NCI-H2171 treated with DMSO at 0.1 percent for 48 hours (cell line): Measurements from ENCODE around the gene CAMTA1.

Experiments
- DNase-seq: peaks from one replicate; lab custom pipeline; 2025; lab: John Stamatoyannopoulos, UW

The CAMTA1 gene

DNA sequence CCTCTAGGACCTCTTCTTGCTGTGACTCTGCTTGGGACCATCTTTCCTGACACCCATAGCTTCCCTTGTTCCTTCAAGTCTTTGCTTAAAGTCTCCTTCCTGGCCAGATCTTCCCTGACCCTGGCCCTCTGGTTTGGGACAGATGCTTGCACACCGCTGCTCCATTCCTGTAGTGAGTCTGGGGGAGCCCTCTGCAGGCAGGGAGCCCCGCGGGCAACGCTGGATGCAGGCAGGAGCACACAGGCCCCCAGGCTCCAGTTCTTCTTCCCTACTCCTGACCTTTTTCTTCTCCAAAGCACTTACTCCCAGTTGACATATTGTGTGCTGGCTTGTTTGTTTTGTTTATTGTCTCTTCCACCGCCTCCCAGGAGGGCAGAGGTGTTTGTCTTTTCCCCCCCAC is 413.4 kb downstream of the CAMTA1 start:
- DNase-seq = no peak

DNA sequence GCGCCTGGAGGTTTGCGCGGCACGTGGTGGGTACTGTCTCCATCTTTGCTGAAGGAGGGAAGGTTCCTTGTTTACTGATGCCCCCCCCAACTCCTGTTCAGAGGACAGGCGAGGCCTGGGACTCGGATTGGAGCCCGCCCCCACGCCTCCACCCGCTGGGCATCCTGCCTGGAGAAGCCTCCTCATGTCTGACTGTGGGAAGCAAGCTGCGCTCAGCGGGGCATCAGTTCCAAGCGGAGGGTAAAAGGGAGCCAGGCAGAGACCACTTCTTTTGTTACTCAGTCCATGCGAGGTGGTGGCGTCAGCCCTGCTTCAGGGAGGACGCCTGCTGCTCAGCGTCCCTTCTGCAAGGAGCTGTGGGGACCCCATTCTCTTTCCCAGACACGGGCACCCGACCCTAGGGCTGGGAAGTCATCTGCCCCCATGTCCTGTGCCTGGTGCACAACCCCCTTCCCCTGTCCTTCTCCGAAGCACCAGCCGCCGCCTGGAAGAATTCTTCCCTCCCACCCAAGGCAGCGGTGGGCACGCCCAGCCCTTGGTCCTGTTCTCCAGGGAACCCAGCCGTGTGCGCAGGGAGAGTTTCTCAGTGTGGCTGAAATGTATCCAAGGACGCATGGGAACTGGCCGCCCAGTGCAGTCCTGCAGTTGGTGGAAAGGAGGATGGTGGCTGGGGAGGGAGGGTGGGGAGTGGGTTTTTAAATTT is 414.0 kb downstream of the CAMTA1 start:
- no peak for DNase-seq

DNA sequence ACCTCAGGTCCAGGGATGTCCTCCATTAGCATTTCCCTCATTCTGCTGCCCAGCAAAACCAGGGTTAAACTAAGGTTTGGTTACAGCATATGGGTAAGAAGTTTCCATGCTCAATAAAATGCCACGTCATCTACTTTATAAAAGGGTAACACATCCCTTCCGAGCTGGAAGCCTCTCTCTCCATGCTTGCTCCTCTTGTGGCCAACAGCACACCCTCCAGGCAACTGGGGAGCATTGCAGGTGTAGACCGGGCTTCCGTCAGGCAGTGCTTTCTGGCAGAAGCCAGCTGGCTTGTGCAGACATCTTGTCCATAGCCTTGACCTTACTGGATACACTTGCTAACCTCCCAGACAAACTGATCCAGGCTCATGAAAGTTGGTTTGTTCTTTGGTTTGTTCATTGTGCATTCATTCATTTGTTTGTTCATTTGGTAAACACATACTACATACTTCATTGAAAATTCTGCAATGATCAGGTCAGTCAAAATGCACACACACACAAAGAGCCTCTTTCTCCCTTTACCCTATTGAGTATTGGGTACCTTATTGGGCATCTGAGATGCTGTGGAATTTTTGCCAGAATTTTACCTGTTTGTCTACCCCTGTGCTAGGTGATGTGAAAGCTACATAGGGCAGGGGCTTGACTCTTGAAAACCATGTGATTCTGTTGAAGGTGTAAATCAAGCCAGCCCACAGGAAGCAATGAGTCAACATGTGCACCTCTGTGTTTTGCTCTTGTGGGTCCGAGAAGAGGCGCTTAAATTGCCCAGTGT is 422.8 kb downstream of the CAMTA1 start:
- peak; percentile 74 for DNase-seq

DNA sequence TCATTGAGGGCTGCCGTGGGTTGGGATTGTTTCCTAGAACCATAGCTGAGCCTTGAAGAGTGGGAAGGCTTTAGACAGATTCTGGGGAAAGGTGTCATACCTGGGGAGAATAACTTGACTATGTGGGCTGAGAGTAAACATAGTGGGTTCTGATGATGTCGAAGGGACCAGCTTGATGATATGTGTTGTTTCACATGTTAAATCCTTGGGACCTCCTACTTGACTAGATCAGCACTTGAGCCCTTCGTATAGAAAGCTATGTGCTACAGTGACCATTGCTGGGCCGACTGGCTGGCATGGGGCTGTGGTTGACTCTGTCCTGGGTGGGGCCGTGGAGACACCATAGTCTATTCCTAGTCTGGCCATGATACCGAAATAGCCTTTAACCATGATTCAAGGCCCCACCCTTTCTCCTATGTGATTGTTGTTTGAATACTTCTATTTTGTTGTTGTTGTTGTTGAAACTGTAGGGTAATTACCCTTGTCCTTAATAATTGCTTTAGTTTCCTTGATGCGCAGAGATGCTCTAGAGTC is 423.5 kb downstream of the CAMTA1 start:
- DNase-seq = no peak

DNA sequence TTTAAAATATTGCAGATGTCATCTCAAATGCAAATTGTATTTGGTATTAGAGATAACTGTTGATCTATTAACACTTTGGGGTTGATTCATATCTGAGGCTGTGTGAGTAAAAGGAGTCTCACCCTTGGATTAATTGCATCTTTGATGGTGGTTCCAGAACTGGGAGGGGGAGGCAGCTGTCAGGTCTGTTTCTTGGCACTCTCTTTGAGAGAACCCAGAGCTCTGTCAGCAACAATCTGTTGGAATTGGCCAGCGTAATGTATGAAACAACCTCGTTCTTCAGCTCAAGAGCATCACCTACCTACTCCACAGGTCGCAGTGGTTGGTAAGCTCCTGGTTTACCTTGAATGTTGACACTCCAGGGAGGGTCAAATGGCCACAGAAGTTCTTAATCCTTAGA is 424.1 kb downstream of the CAMTA1 start:
- DNase-seq = peak; percentile 81

DNA sequence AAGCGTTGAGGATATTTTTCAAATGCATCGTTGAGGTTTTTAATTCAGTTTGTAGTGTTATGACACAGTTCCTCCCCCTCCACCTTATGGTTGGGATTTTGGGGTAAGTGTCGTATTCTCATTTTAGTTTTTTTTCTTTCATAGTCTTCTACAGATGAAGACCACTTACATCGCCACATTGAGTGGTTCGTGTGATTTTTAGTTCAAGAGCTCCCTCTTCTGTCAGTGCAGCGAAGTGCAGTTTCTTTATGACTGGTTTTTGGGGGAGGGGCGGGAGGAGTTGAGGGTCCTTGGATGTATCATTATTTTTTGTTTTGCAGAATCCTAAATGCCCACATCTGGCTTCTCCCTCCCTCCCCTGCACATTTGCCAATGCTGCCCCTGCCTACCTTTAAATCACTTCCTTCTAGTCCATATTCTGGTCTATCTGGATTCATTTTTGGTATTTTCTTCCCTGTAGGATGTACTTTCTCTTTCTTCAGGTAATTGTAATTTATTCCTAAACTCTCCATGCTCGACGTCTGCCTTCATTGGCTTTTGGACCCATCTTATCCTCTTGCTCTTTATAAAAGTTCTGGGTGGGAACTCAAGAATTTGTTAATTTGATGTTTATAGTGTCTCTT is 433.1 kb downstream of the CAMTA1 start:
- DNase-seq = peak; percentile 84

DNA sequence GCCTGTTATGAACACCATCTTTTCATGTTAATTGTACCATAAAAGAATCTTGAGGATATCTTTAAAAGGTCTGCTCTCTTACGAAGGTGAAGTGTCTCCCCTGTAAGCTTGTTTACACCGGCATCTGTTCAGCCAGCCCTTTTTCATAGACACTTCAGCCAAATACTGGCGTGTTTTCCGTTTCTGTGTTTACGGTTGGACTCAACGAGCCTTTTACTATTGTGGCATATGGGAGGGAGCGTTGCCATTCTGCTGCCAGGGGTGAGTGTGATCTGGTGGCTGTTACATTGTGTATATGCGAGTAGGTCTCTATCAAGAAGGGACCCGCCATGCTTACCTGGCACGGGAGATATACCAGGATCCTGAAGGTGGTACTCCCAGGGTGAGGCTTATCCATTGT is 433.8 kb downstream of the CAMTA1 start:
- DNase-seq = peak; percentile 97

DNA sequence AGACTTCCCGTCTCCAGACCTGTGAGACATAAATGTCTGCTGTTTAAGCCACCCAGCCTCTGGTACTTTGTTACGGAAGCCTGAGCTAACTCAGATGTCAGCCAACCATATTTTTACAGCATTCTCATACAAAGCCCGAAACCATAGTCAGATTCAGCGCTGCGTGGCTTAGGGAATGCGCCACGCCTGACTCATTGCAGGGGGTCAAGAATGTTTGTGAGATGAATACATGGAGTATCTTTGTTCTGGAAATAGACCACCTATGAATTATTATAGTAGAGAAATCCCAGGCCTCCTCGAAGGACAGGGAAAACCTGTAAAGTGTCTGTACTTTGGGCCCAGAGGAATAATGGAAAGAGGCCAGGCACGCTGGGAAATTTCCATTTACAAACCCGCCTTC is 434.8 kb downstream of the CAMTA1 start:
- DNase-seq = no peak

DNA sequence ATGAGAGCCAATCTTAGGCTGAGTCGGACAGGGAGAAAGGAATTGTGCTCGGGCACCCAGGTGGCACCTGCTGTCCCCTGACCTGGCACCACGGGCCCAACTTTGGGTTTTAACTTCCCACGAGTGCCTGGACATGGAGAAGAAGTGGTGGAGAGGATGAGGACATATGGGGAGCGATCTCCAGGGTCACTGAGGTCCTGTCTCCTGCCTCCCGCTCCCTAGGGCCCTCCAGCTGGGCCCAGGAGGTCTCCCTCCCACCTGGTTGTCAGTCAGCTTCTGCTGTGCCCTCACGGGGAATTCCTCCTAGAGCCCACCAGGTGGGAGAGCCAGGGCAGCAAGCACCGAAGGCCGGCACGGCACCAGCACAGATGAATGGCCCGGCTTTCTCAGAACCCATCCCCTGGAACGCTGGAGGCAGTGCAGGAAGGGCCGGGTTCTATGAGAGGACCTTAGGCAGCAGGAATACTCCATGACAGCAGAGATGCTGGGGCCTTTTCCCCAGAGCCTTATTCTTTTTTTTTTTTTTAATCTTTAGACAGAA is 435.5 kb downstream of the CAMTA1 start:
- no peak for DNase-seq

DNA sequence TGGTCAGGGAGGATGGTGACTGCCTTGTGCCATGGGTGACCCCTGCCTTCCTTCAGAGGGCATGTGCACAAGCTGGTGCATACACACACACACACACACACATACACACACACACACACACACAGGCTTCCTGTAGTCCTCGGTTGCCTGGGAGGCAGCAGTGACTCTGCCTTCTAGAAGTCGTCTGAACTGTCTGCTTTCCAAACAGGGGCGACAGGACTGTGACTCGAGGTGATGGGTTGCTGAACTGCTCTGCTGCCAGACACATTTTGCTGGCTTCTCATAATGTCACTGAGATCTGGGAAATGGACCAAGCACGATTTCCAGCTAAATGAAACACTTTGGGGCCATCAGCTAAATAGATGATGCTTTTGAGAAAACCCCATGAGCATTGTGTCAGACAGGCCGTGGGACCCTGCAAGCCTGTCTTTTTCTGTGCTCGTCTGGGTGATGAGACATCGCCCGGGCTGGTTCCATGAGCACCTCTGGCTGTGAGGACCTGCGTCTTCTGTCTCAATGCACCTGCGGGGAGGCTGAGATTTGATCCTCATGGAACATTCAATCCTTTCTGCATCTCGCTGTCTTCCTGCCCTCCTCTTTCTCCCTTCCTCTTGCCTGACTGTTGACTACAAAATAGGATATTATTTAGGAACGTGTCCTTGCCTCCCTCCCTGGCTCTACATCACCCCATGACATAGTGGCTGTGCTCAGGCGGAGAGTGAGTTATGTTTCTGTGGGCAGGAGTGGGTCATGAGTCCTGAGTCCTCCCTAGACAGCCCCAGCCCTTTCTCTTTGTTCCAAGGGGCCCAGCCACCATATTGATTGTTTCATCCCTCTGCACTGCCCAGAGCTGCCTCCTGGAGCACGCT is 436.8 kb downstream of the CAMTA1 start:
- no peak for DNase-seq

DNA sequence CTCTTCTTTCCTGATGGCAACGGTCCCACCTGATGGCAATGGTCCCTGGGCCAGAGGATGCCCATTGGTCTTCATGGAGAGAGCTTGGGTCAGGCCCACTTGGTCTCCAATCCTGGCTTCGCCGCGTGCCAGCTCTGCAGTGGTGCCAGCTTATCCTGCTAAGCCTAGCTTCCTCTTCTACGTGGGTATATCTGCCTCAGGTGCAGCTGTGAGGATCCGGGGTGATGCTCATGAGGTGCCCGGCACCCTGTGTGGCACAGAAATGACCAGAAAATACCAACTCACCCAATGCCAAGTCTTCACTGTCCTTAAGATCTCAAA is 437.4 kb downstream of the CAMTA1 start:
- no peak for DNase-seq

DNA sequence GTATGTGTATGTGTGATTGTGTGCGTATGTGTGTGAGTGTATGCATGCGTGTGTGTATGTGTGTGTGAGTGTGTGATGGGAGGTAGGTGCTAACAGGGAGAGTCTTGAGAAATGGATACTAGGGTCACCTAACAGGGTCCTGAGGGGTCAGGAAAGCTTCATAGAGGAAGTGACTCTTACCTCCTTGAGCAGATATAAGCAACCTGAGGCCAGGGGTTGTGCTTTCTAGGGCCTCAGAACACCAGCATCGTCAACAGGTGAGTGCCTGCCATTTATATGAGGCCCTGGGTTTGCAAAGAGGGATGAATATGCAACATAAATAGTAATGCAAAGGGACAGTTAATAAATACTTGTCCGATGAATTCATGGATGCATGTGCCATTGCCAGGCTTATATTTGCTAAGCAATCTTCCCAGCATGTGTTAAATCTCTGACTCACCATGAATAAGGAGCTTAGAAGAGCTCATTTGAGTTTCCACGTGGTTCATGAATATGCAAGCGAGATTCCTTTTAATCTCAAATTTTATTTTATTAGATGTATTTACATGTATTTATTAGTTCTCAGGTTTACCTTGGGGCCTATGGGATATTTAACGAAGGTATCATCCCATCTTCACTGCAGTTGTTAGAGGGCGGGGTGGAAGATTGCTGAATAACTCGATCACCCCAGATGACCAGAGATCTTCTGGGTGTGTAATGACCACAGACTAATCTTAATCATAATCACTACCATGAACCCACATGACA is 438.3 kb downstream of the CAMTA1 start:
- DNase-seq = no peak

DNA sequence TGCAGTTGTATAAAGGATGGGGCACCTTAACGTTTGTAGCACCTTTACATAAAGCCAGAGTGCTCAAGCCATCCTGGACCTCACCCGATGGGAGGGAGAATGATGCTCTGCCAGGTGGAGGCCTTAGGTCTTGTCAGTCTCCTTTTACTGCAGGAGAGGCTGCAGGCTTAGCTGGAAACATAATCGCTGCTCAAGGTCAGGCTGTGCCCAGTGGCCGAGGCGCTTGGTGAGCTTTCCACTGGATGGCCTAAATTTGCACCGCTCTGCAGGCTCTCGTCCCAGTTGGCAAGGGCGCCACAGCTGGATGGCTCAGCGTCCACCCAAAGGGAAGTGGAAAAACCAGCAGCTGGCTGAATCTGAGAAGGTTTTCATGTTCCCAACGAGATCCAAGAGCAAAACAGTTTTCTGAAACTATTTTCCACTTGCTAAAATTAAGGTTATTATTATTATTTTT is 438.9 kb downstream of the CAMTA1 start:
- no peak for DNase-seq

DNA sequence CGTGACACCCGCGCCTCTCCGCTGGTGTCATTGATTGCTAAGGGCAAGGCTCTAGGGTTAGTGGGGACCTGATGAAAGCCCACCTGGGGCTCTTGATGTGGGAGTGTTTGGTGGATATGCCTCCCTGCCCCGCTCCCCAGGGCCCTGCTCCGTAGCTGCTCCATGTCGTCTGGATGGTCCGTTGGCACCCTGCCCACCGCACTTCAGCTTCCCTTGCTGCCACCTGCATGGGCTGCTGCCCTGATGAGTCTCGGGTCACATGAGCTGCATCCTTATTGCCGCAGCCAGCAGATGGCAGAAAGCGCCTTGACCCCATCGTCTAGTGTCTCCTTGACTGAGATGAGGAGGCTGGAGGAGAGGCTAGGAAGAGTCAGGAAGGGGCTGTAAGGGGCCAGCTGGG is 439.4 kb downstream of the CAMTA1 start:
- DNase-seq = peak; percentile 85

DNA sequence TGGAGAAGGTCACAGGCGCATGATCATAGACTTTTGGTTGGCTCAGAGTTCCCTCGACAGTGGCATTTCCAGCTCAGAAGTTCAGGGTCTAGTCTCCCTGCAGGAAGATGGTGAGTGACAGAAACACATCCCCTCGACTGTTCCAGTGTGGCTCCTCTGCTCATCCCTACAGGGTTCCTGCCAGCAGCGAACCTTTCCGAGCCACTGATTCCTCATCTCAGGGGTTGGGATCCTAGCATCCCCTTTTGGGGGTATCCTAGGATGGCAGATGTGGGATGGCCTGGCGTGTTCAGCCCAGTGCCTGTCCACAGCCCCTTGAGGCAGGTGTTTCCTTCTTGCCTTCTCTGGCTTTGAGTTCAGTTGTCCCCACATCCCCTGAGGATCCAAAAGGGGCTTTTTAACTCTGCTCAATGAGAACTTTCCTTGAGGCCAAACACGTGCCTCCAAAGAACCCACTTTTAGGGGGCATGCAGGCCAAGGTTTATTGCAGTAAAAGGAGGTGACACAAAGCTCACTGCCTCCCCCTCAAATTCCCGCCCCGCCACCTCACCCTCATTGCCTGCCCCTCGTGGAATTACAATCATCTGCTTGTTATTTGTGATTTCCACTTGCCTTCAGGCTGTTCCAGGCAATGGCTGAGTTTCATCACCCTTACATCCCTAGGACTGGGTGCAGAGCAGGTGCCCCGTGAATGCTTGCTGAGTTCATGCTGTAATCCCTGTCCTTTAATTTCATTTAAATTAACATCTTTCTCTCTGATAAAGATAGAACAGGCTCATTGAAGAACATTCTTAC is 440.7 kb downstream of the CAMTA1 start:
- DNase-seq = no peak

DNA sequence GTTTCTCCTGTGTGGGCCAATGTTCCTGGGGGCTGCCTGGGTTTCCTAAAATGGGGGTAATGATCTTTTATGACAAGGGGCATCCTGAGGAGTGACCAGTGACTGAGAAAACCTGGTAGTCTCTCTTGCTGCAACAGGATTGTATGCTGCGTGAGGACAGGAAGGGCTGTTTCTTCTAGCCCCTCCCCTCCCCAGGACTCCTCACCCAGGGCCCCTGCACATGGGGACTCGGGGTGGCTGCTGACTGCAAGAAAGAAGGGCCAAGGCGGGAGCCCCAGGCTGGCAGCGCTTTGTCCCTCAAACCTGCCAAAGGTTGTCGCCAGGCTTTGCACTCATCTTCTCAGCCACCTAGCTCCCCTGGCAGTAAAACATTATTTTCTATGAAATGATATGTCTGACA is 442.4 kb downstream of the CAMTA1 start:
- no peak for DNase-seq

DNA sequence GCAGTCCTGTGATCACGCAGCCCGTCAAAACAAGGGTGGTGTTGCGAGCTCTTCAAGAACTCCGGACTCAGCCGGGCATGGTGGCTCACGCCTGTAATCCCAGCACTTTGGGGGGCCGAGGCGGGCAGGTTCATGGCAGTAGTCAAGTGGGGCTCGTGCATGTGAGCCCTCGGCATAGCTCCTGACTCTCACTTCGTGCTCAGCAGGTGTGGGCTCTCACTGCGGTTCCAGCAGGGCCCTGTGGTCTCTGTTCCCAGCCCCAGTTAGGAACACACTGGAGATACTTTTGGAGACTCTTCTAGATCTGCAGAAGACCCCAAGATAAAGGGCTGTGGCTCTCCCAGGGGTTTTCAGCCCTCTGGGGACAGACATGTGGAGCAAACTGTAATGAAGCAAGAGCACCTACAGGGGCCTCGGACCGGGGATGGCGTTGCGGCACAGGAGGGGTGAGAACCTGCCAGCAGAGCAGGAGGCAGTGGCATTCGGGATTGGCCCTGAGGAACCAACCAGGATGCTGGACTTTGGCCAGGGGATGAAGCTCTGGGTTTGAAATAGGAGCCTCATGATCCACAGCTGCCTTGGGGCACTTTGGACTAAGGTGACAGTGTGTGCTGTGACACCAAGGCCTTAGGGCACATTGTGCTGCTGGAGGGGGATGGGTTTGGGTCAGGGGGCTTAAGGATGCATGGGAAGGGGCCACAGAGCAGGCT is 443.2 kb downstream of the CAMTA1 start:
- DNase-seq = no peak

DNA sequence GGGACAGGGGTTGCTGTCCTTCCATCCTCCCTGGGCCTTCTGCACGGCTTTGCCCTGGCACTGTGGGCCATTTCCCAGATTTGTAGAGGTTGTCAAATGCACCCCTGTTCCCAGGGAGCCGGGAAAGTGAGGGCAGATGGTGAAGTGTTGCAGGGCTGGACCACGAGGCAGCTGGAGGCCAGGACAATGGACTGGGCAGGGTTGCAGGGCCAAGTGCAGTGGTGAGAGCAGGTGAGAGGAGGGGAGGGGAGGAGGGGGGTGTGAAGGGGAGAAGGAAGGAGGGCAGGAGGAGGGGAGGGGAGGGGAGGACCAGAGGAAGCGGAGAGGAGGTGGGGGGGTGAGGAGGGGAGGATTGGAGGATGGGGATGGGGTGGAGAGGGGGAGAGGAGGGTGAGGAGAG is 443.9 kb downstream of the CAMTA1 start:
- no peak for DNase-seq
